Measurements from ENCODE around the gene SH3RF1. TPM values are rescaled to one million over a fixed set of nuclear protein-coding genes. Genes with fewer than 3 reads are reported as not detected.

SH3RF1 gene
- total RNA-seq, 1 donor from 2014 or later, result 13.6 TPM

DNA sequence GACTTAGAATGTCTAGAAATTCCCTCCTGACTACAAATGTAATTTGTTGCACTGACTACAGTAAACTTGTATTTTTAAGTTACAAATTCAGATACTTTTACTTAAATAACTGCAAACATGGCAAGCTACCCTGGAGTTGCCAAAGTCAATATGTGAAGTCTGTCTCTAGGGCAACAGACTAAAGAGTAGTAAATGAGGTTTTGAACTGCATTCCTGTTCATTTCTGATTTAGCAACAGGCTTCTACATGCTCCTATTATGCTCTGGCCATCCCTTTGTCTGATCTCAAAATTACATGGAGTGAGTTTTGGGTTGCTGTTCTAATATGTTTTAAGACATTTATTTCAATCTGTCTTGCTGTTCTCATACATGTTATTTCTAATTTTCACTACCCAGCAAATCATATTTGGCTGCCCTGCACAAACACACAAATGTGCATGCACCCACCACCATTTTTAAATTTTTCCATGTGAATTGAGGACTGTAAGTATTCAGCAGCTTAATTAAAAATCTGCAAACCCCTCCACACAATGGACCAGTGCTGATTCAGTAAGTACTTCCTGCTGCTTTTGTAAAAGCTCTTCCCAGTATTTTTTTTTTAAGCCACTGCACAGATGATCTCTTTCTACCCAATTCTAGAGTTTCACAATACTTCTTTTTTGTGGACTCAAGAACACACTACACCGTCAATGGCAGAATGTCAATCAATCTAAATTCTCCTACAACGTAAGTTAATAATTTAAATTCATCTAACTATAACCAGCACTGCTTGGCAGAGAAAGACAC, 26.7 kb downstream of the SH3RF1 start:
- Histone ChIP-seq H3K27me3 (ENCODE audit: control insufficient read depth in 3 of 3, insufficient read depth in 3 of 3, low read length in 3 of 3) (no peaks in the 10 kb centered on the region), H3K4me1 (ENCODE audit: control insufficient read depth in 3 of 3, insufficient read depth in 3 of 3, low read length in 3 of 3) (peaks cover 0 to 8% (median 6%) of the 10 kb centered on the region in 3 donors), H3K9me3 (ENCODE audit: control insufficient read depth in 3 of 3, low read length in 3 of 3) (no peaks in the 10 kb centered on the region), H3K36me3 (ENCODE audit: control insufficient read depth in 3 of 3, insufficient read depth in 3 of 3, low read length in 3 of 3) (no peaks in the 10 kb centered on the region), H3K4me3 (ENCODE audit: low read length in 3 of 3) (no peak overlapping the region), H3K27ac (ENCODE audit: low read depth, low read length) (no peak overlapping the region), H3K9ac (ENCODE audit: low read depth in 1 of 3, low read length in 3 of 3) (no peak overlapping the region)

DNA sequence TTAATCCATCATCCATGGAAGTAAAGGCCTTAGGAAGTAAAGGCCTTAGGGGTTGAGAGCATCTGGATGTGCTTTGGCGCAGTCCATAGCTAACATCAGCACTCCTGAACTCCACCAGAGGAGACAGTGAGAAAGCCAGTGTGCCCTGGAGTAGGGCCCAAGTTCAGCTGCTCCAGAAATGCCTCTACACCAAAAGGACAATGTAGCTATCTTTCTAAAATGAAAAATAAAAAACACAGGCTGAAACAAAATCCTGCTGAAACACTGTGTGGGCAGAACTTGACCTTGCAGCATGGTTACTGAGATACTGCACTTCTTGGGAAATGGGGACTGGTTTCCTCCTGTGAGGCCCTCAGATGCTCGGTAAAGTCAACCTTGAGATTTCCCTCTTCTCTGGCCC, 29.3 kb downstream of the SH3RF1 start:
- no peak overlapping the region for H3K27ac ChIP-seq (ENCODE audit: low read depth, low read length)
- H3K9me3 ChIP-seq (ENCODE audit: control insufficient read depth in 3 of 3, low read length in 3 of 3), result no peaks in the 10 kb centered on the region
- H3K4me3 ChIP-seq (ENCODE audit: low read length in 3 of 3), result no peak overlapping the region
- no peaks in the 10 kb centered on the region for H3K36me3 ChIP-seq (ENCODE audit: control insufficient read depth in 3 of 3, insufficient read depth in 3 of 3, low read length in 3 of 3)
- H3K9ac ChIP-seq (ENCODE audit: low read depth in 1 of 3, low read length in 3 of 3), result no peak overlapping the region
- peaks cover 7 to 19% (median 7%) of the 10 kb centered on the region in 3 donors for H3K4me1 ChIP-seq (ENCODE audit: control insufficient read depth in 3 of 3, insufficient read depth in 3 of 3, low read length in 3 of 3)
- no peaks in the 10 kb centered on the region for H3K27me3 ChIP-seq (ENCODE audit: control insufficient read depth in 3 of 3, insufficient read depth in 3 of 3, low read length in 3 of 3)

DNA sequence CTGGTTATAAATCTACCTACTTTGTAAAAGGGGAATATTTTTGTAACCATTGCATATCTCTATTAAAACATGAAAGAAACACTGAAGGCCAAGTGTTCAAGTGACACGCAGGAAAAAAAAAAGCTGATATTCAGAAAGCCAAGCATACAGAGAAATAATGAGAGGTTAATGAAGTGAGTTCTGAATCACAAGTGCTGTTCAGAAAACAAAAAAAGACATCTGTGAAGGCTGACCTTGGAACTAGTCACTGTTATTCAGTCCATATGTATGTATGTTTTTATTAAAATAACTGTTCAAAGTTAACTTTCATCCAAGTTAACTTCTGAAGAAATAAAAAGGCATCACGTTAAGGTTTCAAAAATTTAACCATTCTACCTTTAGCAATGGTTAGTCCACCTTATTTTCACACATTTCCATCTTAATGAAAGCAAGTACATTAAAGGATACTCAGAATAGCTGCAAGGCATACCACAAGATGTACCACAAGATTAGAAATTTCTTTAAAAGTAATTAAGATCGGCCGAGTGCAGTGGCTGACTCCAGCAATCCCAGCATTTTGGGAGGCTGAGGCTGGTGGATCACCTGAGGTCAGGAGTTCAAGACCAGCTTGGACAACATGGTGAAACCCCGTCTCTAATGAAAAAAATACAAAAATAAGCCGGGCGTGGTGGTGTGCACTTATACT, 31.4 kb downstream of the SH3RF1 start:
- Histone ChIP-seq H3K4me3 (ENCODE audit: low read length in 3 of 3) (no peak overlapping the region), H3K9me3 (ENCODE audit: control insufficient read depth in 3 of 3, low read length in 3 of 3) (no peaks in the 10 kb centered on the region), H3K27ac (ENCODE audit: low read depth, low read length) (no peak overlapping the region), H3K36me3 (ENCODE audit: control insufficient read depth in 3 of 3, insufficient read depth in 3 of 3, low read length in 3 of 3) (no peaks in the 10 kb centered on the region), H3K9ac (ENCODE audit: low read depth in 1 of 3, low read length in 3 of 3) (no peak overlapping the region), H3K4me1 (ENCODE audit: control insufficient read depth in 3 of 3, insufficient read depth in 3 of 3, low read length in 3 of 3) (peaks cover 13 to 19% (median 14%) of the 10 kb centered on the region in 3 donors), H3K27me3 (ENCODE audit: control insufficient read depth in 3 of 3, insufficient read depth in 3 of 3, low read length in 3 of 3) (no peaks in the 10 kb centered on the region)

DNA sequence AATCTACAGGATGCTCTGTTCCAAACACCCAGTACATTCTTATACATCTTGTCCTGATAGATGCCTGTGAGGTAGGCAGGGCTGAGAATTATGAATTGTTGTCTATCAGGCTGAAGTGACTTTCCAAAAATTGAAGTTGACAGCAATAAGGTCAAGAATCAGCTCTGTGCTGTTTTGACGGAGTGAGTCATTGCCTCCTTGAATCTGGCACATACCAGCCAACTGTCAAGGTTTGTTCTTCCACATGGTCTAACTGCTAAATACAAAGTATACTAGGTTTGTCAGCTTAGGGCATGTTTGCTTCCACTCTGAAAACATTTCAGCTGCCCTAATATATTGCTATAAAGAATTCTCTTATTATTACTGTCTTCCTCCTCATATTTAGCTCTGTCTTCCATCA, 32.3 kb downstream of the SH3RF1 start:
- no peak overlapping the region for H3K9ac ChIP-seq (ENCODE audit: low read depth in 1 of 3, low read length in 3 of 3)
- no peaks in the 10 kb centered on the region for H3K36me3 ChIP-seq (ENCODE audit: control insufficient read depth in 3 of 3, insufficient read depth in 3 of 3, low read length in 3 of 3)
- H3K27ac ChIP-seq (ENCODE audit: low read depth, low read length), result no peak overlapping the region
- H3K27me3 ChIP-seq (ENCODE audit: control insufficient read depth in 3 of 3, insufficient read depth in 3 of 3, low read length in 3 of 3), result no peaks in the 10 kb centered on the region
- H3K9me3 ChIP-seq (ENCODE audit: control insufficient read depth in 3 of 3, low read length in 3 of 3), result no peaks in the 10 kb centered on the region
- no peak overlapping the region for H3K4me3 ChIP-seq (ENCODE audit: low read length in 3 of 3)
- peaks cover 13 to 19% (median 17%) of the 10 kb centered on the region in 3 donors for H3K4me1 ChIP-seq (ENCODE audit: control insufficient read depth in 3 of 3, insufficient read depth in 3 of 3, low read length in 3 of 3)

GRCh38 chr4:169236873-169237626, 33.7 kb downstream of the SH3RF1 start:
- no peak overlapping the region for H3K9ac ChIP-seq (ENCODE audit: low read depth in 1 of 3, low read length in 3 of 3)
- H3K27ac ChIP-seq (ENCODE audit: low read depth, low read length), result no peak overlapping the region

DNA sequence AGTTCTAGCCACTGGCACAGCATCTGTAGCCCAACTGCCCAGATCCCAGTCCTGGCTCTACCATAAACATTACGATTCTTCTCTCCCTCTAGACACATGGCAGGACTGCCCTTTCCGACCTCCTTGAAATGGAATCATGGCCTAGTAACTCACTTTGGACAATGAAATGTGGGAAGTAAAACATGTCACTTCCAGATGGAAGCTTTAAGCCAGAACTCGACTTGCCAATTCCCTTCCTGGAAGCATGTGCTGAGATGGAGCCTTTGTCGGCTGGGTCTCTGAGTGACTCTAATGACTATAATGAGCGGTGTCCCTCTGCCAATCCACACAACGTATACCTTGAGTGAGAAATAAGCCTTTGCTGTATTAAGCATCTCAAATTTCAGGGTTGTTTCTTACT, 34.7 kb downstream of the SH3RF1 start:
- Histone ChIP-seq H3K4me3 (ENCODE audit: low read length in 3 of 3) (no peak overlapping the region), H3K27ac (ENCODE audit: low read depth, low read length) (no peak overlapping the region), H3K4me1 (ENCODE audit: control insufficient read depth in 3 of 3, insufficient read depth in 3 of 3, low read length in 3 of 3) (peaks cover 13 to 19% (median 14%) of the 10 kb centered on the region in 3 donors), H3K9ac (ENCODE audit: low read depth in 1 of 3, low read length in 3 of 3) (no peak overlapping the region), H3K9me3 (ENCODE audit: control insufficient read depth in 3 of 3, low read length in 3 of 3) (no peaks in the 10 kb centered on the region), H3K27me3 (ENCODE audit: control insufficient read depth in 3 of 3, insufficient read depth in 3 of 3, low read length in 3 of 3) (no peaks in the 10 kb centered on the region), H3K36me3 (ENCODE audit: control insufficient read depth in 3 of 3, insufficient read depth in 3 of 3, low read length in 3 of 3) (no peaks in the 10 kb centered on the region)

More at GRCh38 chr4:169236873-169237626, 33.7 kb downstream of the SH3RF1 start:
- Histone ChIP-seq H3K27me3 (ENCODE audit: control insufficient read depth in 3 of 3, insufficient read depth in 3 of 3, low read length in 3 of 3) (no peaks in the 10 kb centered on the region), H3K4me1 (ENCODE audit: control insufficient read depth in 3 of 3, insufficient read depth in 3 of 3, low read length in 3 of 3) (peaks cover 13 to 19% (median 17%) of the 10 kb centered on the region in 3 donors), H3K9me3 (ENCODE audit: control insufficient read depth in 3 of 3, low read length in 3 of 3) (no peaks in the 10 kb centered on the region), H3K36me3 (ENCODE audit: control insufficient read depth in 3 of 3, insufficient read depth in 3 of 3, low read length in 3 of 3) (no peaks in the 10 kb centered on the region), H3K4me3 (ENCODE audit: low read length in 3 of 3) (no peak overlapping the region)

GRCh38 chr4:169234137-169234855, 36.5 kb downstream of the SH3RF1 start:
- H3K36me3 ChIP-seq (ENCODE audit: control insufficient read depth in 3 of 3, insufficient read depth in 3 of 3, low read length in 3 of 3), result no peaks in the 10 kb centered on the region
- H3K27ac ChIP-seq (ENCODE audit: low read depth, low read length), result no peak overlapping the region
- H3K4me1 ChIP-seq (ENCODE audit: control insufficient read depth in 3 of 3, insufficient read depth in 3 of 3, low read length in 3 of 3), result peaks cover 14 to 19% (median 16%) of the 10 kb centered on the region in 3 donors

DNA sequence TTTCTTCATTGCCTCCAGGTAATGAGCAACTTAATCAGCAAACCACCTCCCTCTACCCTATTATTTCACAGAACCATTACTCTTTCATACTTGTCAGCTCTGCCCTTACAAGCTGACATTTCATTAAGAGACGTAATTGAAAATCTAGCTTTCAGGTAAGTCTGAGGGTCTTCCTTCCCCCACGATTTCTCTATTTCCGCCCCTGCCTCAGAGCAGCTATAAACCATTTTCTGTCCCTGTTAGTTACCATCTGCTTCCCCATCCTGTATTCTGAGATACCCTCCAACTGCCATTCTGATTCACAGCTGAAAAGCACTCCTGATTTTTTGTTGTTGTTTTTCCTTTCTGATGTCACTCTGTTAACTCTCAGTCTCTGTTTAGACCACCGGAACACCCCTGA, 37.1 kb downstream of the SH3RF1 start:
- no peaks in the 10 kb centered on the region for H3K9me3 ChIP-seq (ENCODE audit: control insufficient read depth in 3 of 3, low read length in 3 of 3)
- no peaks in the 10 kb centered on the region for H3K36me3 ChIP-seq (ENCODE audit: control insufficient read depth in 3 of 3, insufficient read depth in 3 of 3, low read length in 3 of 3)
- no peak overlapping the region for H3K9ac ChIP-seq (ENCODE audit: low read depth in 1 of 3, low read length in 3 of 3)
- peaks cover 14 to 19% (median 16%) of the 10 kb centered on the region in 3 donors for H3K4me1 ChIP-seq (ENCODE audit: control insufficient read depth in 3 of 3, insufficient read depth in 3 of 3, low read length in 3 of 3)
- H3K4me3 ChIP-seq (ENCODE audit: low read length in 3 of 3), result no peak overlapping the region
- no peaks in the 10 kb centered on the region for H3K27me3 ChIP-seq (ENCODE audit: control insufficient read depth in 3 of 3, insufficient read depth in 3 of 3, low read length in 3 of 3)
- no peak overlapping the region for H3K27ac ChIP-seq (ENCODE audit: low read depth, low read length)

More at GRCh38 chr4:169234137-169234855, 36.5 kb downstream of the SH3RF1 start:
- Histone ChIP-seq H3K27me3 (ENCODE audit: control insufficient read depth in 3 of 3, insufficient read depth in 3 of 3, low read length in 3 of 3) (no peaks in the 10 kb centered on the region), H3K4me3 (ENCODE audit: low read length in 3 of 3) (no peak overlapping the region), H3K9me3 (ENCODE audit: control insufficient read depth in 3 of 3, low read length in 3 of 3) (no peaks in the 10 kb centered on the region), H3K9ac (ENCODE audit: low read depth in 1 of 3, low read length in 3 of 3) (no peak overlapping the region)

DNA sequence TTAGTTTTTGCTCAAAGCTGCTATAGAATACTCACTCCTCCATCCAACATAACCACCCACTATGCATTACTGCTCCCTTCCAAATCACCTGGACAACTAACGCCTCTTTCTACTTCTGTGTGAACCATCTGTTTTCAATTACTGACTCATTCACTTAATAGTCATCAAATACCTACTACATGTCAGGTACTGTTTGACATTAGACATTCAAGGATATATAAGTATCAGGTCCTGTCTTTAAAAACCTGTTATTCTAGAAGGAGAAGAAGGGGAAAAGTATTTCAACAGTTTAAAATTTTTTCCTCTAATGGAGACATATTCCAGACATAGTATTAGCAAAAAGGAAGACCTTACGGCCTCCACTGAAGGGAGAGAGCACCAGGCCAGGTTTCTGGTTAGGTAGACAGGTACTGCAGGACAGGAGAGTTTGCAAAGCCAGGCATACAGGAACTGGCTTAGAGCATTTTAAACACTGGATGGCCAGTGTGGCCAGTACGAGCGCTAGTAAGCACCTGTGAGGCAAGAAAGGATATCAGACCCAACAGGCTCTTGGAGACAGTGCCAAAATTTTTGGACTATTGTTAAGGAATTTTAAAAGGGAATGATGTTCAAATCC, 39.0 kb downstream of the SH3RF1 start:
- Histone ChIP-seq H3K4me1 (ENCODE audit: control insufficient read depth in 3 of 3, insufficient read depth in 3 of 3, low read length in 3 of 3) (peaks cover under 1 to 10% (median 8%) of the 10 kb centered on the region in 3 donors), H3K36me3 (ENCODE audit: control insufficient read depth in 3 of 3, insufficient read depth in 3 of 3, low read length in 3 of 3) (no peaks in the 10 kb centered on the region), H3K27ac (ENCODE audit: low read depth, low read length) (no peak overlapping the region), H3K9ac (ENCODE audit: low read depth in 1 of 3, low read length in 3 of 3) (no peak overlapping the region), H3K27me3 (ENCODE audit: control insufficient read depth in 3 of 3, insufficient read depth in 3 of 3, low read length in 3 of 3) (no peaks in the 10 kb centered on the region), H3K4me3 (ENCODE audit: low read length in 3 of 3) (no peak overlapping the region), H3K9me3 (ENCODE audit: control insufficient read depth in 3 of 3, low read length in 3 of 3) (no peaks in the 10 kb centered on the region)

All from skeletal muscle tissue (tissue), 4 donors.